Activated naive CD4-positive, alpha-beta T cell treated with anti-CD3 and anti-CD28 coated beads for 36 hours (primary cell): ENCODE results near the gene KCTD18. TPM values are rescaled to one million over a fixed set of nuclear protein-coding genes. Genes with fewer than 3 reads are reported as not detected.

Source experiments
- CTCF ChIA-PET: fragments of 350-600 bp; sonication (Branson Sonifier 250); formaldehyde crosslinking; loops from one replicate; lab custom pipeline; 2021; ENCODE audit warnings: antibody characterized with exemption; lab: Charles Lee
- DNase-seq: peaks from one replicate; pipeline ENCODE4 v3.0.0-alpha.2; 2020
- H3K27ac Mint-ChIP-seq: one replicate; pipeline ENCODE4 v1.8.0; 2021; ENCODE audit warnings: mild to moderate bottlenecking, mixed read lengths
- H3K27me3 Mint-ChIP-seq: one replicate; pipeline ENCODE4 v1.8.0; 2021; ENCODE audit warnings: low read depth, mixed read lengths
- H3K36me3 Mint-ChIP-seq: one replicate; pipeline ENCODE4 v1.8.0; 2021; ENCODE audit warnings: low read depth, mixed read lengths
- H3K4me1 Mint-ChIP-seq: one replicate; pipeline ENCODE4 v1.8.0; 2021; ENCODE audit warnings: low read depth, mixed read lengths
- H3K4me3 Mint-ChIP-seq: one replicate; pipeline ENCODE4 v1.8.0; 2021; ENCODE audit warnings: mild to moderate bottlenecking, moderate library complexity, mixed read lengths
- H3K9me3 Mint-ChIP-seq: one replicate; pipeline ENCODE4 v1.8.0; 2021; ENCODE audit warnings: mixed read lengths
- intact Hi-C: fragments of 100-400 bp; cut with micrococcal nuclease; formaldehyde crosslinking; loops from one replicate; pipeline ENCODE4 v1.15.1; 2023
- total RNA-seq, 2 experiments: library from RNA; stranded (reverse); gene quantifications; one replicate each; pipeline ENCODE4 v1.2.3, GENCODE V29; 2021

Gene KCTD18
- total RNA-seq, 2 experiments from 2014 or later, result 8.7 to 10.0 TPM

- intact Hi-C loops, result no loop called here
- no peak for DNase-seq
- CTCF ChIA-PET, result interaction anchor here (1.1 to 1.8 kb wide), 3 partner anchors 14 to 79 kb away, joined by 3 to 5 read pairs (median 5); no protein-coding TSS in a partner anchor
- no peaks in the 10 kb centered on the region for H3K36me3 Mint-ChIP-seq
- no peaks in the 10 kb centered on the region for H3K9me3 Mint-ChIP-seq
- H3K4me3 Mint-ChIP-seq, result no peak overlapping the region
- peaks cover 32% of the 10 kb centered on the region for H3K4me1 Mint-ChIP-seq
- H3K27me3 Mint-ChIP-seq, result no peaks in the 10 kb centered on the region
- H3K27ac Mint-ChIP-seq, result peak overlapping the region; percentile 76
These were observed 55.9 kb downstream of the KCTD18 start for GRCh38 chr2:200453853-200454534.

GRCh38 chr2:200453142-200453852, 56.6 kb downstream of the KCTD18 start:
- H3K4me3 Mint-ChIP-seq, result no peak overlapping the region
- H3K36me3 Mint-ChIP-seq, result no peaks in the 10 kb centered on the region
- peaks cover 39% of the 10 kb centered on the region for H3K4me1 Mint-ChIP-seq
- CTCF ChIA-PET, result interaction anchor here (1.8 kb wide), 1 partner anchor 14 kb away, joined by 5 read pairs; no protein-coding TSS in a partner anchor
- intact Hi-C loops, result no loop called here
- H3K27me3 Mint-ChIP-seq, result no peaks in the 10 kb centered on the region
- no peak overlapping the region for H3K27ac Mint-ChIP-seq
- no peaks in the 10 kb centered on the region for H3K9me3 Mint-ChIP-seq
- no peak for DNase-seq

- no peaks in the 10 kb centered on the region for H3K9me3 Mint-ChIP-seq
- H3K27me3 Mint-ChIP-seq, result no peaks in the 10 kb centered on the region
- H3K4me1 Mint-ChIP-seq, result peaks cover 43% of the 10 kb centered on the region
- intact Hi-C loops, result no loop called here
- no peaks in the 10 kb centered on the region for H3K36me3 Mint-ChIP-seq
- CTCF ChIA-PET, result no interaction called here
- no peak overlapping the region for H3K4me3 Mint-ChIP-seq
- H3K27ac Mint-ChIP-seq, result no peak overlapping the region
- DNase-seq, result no peak
These were observed 57.5 kb downstream of the KCTD18 start for GRCh38 chr2:200452377-200452776.

- H3K27me3 Mint-ChIP-seq, result no peaks in the 10 kb centered on the region
- H3K36me3 Mint-ChIP-seq, result no peaks in the 10 kb centered on the region
- no peak for DNase-seq
- intact Hi-C loops, result no loop called here
- no peak overlapping the region for H3K4me3 Mint-ChIP-seq
- CTCF ChIA-PET, result no interaction called here
- H3K27ac Mint-ChIP-seq, result no peak overlapping the region
- H3K4me1 Mint-ChIP-seq, result peaks cover 48% of the 10 kb centered on the region
- no peaks in the 10 kb centered on the region for H3K9me3 Mint-ChIP-seq
These were observed 58.4 kb downstream of the KCTD18 start for GRCh38 chr2:200451511-200451910.

- H3K27me3 Mint-ChIP-seq, result no peaks in the 10 kb centered on the region
- intact Hi-C loops, result no loop called here
- CTCF ChIA-PET, result no interaction called here
- no peaks in the 10 kb centered on the region for H3K9me3 Mint-ChIP-seq
- DNase-seq, result no peak
- H3K4me1 Mint-ChIP-seq, result peaks cover 41% of the 10 kb centered on the region
- no peak overlapping the region for H3K4me3 Mint-ChIP-seq
- no peak overlapping the region for H3K27ac Mint-ChIP-seq
- no peaks in the 10 kb centered on the region for H3K36me3 Mint-ChIP-seq
These were observed 59.6 kb downstream of the KCTD18 start for GRCh38 chr2:200450288-200450687.

- CTCF ChIA-PET, result interaction anchor here (0.9 to 1.1 kb wide), 3 partner anchors 15 to 32 kb away, joined by 3 read pairs; no protein-coding TSS in a partner anchor
- Mint-ChIP-seq H3K9me3 (no peaks in the 10 kb centered on the region), H3K4me3 (no peak overlapping the region), H3K4me1 (peaks cover 30% of the 10 kb centered on the region), H3K27ac (no peak overlapping the region), H3K36me3 (no peaks in the 10 kb centered on the region), H3K27me3 (no peaks in the 10 kb centered on the region)
- intact Hi-C loops, result no loop called here
- no peak for DNase-seq
These were observed 60.7 kb downstream of the KCTD18 start for GRCh38 chr2:200449149-200449548.

GRCh38 chr2:200448455-200448854, 61.4 kb downstream of the KCTD18 start:
- Mint-ChIP-seq H3K27me3 (no peaks in the 10 kb centered on the region), H3K4me1 (peaks cover 26% of the 10 kb centered on the region), H3K4me3 (no peak overlapping the region), H3K27ac (no peak overlapping the region), H3K36me3 (no peaks in the 10 kb centered on the region), H3K9me3 (no peaks in the 10 kb centered on the region)
- no peak for DNase-seq
- CTCF ChIA-PET, result interaction anchor here (1.0 kb wide), 1 partner anchor 22 kb away, joined by 3 read pairs; no protein-coding TSS in a partner anchor
- intact Hi-C loops, result no loop called here

- DNase-seq, result no peak
- CTCF ChIA-PET, result no interaction called here
- Mint-ChIP-seq H3K36me3 (no peaks in the 10 kb centered on the region), H3K27me3 (no peaks in the 10 kb centered on the region), H3K4me1 (peaks cover 26% of the 10 kb centered on the region), H3K9me3 (no peaks in the 10 kb centered on the region), H3K4me3 (no peak overlapping the region), H3K27ac (peak overlapping the region; percentile 48)
- intact Hi-C loops, result loop anchor here (1.0 kb wide), 1 partner anchor 8 kb away; no protein-coding TSS in a partner anchor
These were observed 62.6 kb downstream of the KCTD18 start for GRCh38 chr2:200447139-200447855.

GRCh38 chr2:200446612-200447011, 63.3 kb downstream of the KCTD18 start:
- intact Hi-C loops, result loop anchor here (1.0 kb wide), 3 partner anchors 9 to 40 kb away; no protein-coding TSS in a partner anchor
- Mint-ChIP-seq H3K27ac (peak overlapping the region; percentile 48), H3K36me3 (no peaks in the 10 kb centered on the region), H3K9me3 (no peaks in the 10 kb centered on the region), H3K4me1 (peaks cover 26% of the 10 kb centered on the region), H3K4me3 (no peak overlapping the region), H3K27me3 (no peaks in the 10 kb centered on the region)
- CTCF ChIA-PET, result no interaction called here
- DNase-seq, result no peak

GRCh38 chr2:200445284-200445683, 64.6 kb downstream of the KCTD18 start:
- H3K4me3 Mint-ChIP-seq, result no peak overlapping the region
- no peak for DNase-seq
- H3K4me1 Mint-ChIP-seq, result peaks cover 26% of the 10 kb centered on the region
- intact Hi-C loops, result loop anchor here (1.0 kb wide), 1 partner anchor 26 kb away; no protein-coding TSS in a partner anchor
- H3K27me3 Mint-ChIP-seq, result no peaks in the 10 kb centered on the region
- no peaks in the 10 kb centered on the region for H3K36me3 Mint-ChIP-seq
- H3K9me3 Mint-ChIP-seq, result no peaks in the 10 kb centered on the region
- H3K27ac Mint-ChIP-seq, result no peak overlapping the region
- CTCF ChIA-PET, result interaction anchor here (1.3 to 2.9 kb wide), 2 partner anchors 22 to 38 kb away, joined by 5 to 9 read pairs; no protein-coding TSS in a partner anchor

- Mint-ChIP-seq H3K36me3 (no peaks in the 10 kb centered on the region), H3K27ac (no peak overlapping the region), H3K4me1 (peaks cover 26% of the 10 kb centered on the region), H3K4me3 (no peak overlapping the region), H3K9me3 (no peaks in the 10 kb centered on the region), H3K27me3 (no peaks in the 10 kb centered on the region)
- intact Hi-C loops, result no loop called here
- CTCF ChIA-PET, result interaction anchor here (0.9 to 2.9 kb wide), 2 partner anchors 23 to 39 kb away, joined by 3 to 9 read pairs; no protein-coding TSS in a partner anchor
- DNase-seq, result no peak
These were observed 65.3 kb downstream of the KCTD18 start for GRCh38 chr2:200444530-200444929.

- no peaks in the 10 kb centered on the region for H3K36me3 Mint-ChIP-seq
- DNase-seq, result no peak
- H3K27ac Mint-ChIP-seq, result no peak overlapping the region
- H3K4me3 Mint-ChIP-seq, result no peak overlapping the region
- H3K27me3 Mint-ChIP-seq, result no peaks in the 10 kb centered on the region
- H3K4me1 Mint-ChIP-seq, result peaks cover 23% of the 10 kb centered on the region
- CTCF ChIA-PET, result interaction anchor here (0.9 to 2.9 kb wide), 2 partner anchors 24 to 39 kb away, joined by 3 to 9 read pairs; no protein-coding TSS in a partner anchor
- intact Hi-C loops, result no loop called here
- no peaks in the 10 kb centered on the region for H3K9me3 Mint-ChIP-seq
These were observed 66.0 kb downstream of the KCTD18 start for GRCh38 chr2:200443916-200444315.
